Non-pigmented ciliary epithelial cell (primary cell): ENCODE measurements around the gene LHX3.
"Not testable (repeated sequence)": the region's sequence is repeated elsewhere in the genome, so short reads cannot be mapped to it uniquely, and the experiment has no call there.

Source experiments
- DNase-seq: peaks from one replicate; pipeline ENCODE4 v3.0.0-alpha.2; 2010; ENCODE audit warnings: low read depth

The LHX3 gene

DNA sequence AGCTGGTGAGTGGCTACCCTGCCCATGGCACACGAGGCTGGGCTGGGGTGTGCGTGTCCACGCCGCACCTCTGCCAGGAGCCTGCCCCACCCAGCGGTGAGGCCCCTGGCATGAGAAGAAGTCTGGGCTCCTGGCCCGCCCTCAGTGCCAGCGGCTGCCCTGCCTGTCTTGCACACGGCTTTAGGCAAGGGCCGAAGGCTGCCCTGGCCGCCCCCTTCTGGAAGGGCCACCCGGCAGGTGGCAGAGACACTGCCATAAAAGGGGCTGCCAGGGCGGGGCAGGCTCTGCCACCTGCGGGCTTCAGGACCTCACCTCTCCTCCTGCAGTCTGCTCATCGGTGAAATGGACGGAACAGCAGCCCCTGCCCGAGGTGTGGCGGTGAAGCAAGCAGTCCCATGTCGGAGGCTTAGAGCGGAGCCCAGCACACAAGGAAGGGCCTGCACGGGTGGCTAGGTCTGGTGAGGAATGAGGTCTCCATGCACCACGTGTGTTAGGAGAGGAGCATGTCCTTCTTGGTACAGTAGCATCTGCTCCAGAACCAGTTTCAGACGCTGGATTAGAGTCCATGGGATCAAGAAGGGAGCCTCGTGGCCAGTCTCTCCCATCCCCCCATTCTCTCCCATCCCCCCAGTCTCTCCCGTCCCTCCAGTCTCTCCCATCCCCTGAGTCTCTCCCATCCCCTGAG, 51.4 kb downstream of the LHX3 start:
- DNase-seq, result no peak

DNA sequence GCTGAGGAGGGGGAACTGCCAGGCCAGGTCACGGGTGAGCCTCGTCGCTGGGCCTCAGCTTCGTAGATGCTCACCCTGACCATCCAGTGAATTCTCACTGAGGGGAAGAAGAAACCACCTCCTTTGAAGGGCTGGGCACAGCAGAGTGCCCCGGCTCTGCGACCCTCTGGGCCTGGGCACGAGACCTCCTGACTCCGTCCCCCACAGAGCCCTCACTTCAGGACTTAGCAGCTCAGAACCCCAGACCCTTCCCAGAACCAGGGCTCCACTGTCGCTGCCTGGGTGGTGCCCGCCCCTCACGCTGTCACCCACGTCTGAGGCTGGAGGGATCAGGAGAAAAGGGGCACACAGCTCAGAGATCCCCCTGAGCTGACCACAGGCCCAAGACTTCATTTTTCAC, 52.0 kb downstream of the LHX3 start:
- no peak for DNase-seq

DNA sequence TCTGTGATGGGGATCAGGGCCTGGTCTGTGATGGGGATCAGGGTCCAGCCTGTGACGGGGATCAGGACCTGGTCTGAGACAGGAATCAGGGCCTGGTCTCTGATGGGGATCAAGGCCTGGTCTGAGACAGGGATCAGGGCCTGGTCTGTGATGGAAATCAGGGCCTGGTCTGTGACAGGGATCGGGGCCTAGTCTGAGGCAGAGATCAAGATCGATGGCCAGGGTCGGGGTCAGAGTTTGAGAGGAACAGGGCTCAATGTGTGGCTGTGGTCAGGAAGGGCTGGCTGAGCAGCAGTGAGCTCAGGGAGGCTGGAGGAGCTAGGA, 52.4 kb downstream of the LHX3 start:
- no peak for DNase-seq

DNA sequence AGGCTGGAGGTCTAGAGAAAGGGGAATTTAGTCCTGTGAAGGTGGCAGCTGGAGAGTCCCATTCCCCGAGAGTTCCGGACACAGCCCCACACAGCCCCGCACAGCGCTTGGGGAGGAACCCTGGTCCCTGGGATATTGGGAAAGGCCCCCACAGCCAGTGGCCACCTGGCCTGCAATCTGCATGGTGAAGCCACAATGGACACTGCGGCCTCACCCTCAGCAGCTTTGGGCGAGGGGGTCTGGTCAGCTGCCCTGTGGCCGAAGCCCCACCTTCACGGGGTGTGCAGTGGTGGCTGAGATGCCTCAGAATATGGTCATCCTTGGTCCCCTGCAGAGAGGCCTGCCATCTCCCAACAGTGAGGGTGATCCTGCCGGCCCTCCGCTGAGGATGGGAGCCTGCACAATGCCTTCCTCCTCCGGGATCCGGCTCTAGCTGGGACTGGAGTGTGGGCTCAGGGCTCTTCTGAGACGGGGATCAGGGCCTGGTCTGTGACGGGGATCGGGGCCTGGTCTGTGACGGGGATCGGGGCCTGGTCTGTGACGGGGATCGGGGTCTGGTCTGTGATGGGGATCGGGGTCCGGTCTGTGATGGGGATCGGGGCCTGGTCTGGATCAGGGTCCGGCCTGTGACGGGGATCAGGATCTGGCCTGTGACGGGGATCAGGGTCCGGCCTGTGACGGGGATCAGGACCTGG, 52.9 kb downstream of the LHX3 start:
- DNase-seq, result no peak

DNA sequence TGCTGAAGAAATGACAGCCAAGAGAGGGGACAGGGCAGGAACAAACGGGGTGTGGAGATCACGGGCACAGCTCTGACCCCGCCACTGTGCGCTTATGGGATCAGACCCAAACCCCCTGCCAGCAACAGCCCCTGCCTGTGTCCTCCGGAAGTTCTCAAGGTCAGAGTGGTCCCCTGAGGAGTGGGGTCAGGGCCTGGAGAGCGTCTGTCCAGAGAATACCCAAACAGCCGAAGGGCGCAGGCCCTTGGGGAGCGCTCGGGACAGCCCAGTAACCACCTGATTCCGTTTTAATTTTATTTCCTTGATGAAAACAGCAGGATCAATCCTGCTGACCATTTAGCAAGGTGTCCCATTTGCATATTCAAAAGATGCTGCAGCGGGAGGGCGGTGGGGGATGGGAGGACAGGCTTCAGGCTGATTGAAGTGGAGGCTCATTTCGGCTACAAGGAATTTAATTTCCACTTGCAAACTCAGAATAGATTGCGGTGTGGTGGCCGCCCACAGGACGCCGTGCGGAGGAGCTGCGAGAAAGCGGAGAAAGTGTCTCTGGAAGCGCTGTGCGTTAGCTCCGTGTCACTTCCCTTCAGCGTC, 53.6 kb downstream of the LHX3 start:
- no peak for DNase-seq

DNA sequence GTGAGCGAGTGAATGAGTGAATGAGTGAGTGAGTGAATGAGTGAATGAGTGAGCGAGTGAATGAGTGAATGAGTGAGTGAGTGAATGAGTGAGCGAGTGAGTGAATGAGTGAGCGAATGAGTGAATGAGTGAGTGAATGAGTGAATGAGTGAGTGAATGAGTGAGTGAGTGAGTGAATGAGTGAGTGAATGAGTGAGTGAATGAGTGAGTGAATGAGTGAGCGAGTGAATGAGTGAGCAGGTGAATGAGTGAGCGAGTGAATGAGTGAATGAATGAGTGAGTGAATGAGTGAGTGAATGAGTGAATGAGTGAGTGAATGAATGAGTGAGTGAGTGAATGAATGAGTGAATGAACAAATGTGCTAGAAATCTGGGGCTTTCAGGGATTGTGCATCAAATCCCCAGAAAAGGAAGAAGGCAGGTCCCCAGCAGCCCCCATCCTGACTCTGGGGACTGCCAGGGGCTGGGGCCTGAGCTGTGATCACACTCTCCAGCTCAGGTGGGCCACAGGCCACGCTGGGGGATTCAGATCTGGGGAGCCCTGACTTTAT, 54.2 kb downstream of the LHX3 start:
- not testable (repeated sequence) for DNase-seq

DNA sequence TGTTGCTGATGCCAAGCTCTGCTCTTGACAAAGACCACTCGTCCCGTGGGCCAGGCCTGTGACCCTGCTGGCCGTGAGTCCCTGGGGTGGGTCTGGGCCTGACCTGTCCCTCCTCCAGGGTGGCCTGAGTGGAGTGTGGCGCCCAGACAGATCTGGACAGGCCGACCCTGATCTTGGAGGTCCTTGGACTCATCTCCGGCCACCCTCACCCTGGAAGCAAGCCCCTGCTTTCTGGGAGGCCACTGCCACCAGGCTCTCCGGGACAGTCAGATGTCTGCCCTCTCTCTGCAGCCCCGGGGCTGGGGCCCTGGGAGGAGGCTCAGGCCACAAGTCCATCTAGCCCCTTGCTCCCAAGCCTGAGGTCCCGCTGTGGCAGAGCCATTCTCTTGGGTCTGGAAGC, 55.1 kb downstream of the LHX3 start:
- DNase-seq, result no peak

DNA sequence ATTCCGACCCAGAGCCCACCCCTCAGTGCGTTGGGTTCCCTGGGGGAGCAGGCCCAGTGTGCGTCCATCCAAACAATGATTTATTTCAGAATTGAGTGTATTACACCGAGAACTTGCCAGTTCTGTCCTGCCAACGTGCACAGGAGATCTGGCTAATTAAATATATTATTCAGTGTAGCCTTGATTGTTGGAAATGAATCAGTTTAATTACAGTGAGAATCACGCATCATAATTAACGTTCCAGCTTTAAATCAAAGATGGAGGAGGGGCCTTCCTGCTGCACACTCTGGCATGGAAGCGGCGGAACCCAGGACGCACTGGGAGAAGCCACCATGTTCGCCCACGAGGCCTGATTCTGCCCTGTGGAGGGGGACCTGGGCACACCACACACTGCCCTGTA, 55.6 kb downstream of the LHX3 start:
- no peak for DNase-seq

DNA sequence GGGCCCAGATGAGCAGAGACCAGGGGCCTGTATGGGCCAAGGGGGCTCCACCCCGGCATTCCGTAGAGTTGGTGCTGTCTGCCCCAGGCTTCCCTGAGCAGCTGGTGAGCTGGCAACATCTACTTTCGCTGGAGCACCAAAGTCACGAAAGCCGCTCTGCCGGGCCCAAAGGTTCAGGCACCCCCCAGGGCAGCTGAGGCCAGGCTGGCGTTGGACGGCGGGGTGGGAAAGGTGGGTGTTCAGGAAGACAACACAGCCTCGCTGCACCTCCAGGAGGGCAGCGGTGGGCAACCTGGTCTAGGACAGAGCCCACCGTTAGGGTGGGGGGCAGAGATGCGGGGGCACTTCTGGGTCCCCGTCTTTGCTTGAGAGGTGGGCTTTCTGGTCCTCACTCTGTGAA, 56.2 kb downstream of the LHX3 start:
- no peak for DNase-seq

DNA sequence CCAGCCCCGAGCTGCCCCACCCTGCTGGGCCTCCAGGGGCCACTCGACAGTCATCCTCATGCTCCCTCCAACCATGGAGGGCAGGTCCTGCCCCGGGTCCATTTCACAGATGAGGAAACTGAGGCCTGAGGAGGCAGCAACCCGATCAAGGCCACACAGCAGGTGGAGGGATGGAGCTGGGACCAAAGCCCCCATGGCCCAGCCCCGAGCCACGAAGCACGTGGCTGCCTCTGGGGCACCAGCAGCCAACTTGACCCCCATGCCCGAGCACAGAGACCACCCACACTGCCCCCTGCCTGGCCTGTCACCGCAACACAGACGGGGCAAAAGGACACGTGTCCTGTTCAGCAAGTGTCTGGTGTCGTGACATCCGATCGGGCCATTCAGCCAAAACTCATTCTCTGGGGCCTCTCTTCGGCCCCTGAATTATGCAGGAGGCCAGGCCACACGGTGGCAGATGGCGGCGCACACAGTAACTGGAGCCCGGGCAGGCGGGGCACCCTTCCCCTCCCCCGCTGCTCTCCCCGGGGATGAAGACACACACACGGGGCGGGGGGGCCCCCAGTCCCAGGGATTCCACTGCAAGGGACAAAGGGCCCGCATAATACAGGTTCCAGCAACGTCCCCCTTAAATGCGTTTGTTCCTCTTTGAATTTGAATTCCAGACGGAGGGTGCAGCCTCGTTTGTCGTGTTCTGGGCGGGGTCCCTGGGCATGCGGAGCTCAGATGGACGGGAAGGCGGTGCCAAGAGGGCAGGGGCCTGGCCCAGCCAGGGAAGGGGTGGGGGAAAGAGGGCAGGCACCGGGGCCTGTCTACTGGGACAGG, 56.8 kb downstream of the LHX3 start:
- DNase-seq, result no peak

DNA sequence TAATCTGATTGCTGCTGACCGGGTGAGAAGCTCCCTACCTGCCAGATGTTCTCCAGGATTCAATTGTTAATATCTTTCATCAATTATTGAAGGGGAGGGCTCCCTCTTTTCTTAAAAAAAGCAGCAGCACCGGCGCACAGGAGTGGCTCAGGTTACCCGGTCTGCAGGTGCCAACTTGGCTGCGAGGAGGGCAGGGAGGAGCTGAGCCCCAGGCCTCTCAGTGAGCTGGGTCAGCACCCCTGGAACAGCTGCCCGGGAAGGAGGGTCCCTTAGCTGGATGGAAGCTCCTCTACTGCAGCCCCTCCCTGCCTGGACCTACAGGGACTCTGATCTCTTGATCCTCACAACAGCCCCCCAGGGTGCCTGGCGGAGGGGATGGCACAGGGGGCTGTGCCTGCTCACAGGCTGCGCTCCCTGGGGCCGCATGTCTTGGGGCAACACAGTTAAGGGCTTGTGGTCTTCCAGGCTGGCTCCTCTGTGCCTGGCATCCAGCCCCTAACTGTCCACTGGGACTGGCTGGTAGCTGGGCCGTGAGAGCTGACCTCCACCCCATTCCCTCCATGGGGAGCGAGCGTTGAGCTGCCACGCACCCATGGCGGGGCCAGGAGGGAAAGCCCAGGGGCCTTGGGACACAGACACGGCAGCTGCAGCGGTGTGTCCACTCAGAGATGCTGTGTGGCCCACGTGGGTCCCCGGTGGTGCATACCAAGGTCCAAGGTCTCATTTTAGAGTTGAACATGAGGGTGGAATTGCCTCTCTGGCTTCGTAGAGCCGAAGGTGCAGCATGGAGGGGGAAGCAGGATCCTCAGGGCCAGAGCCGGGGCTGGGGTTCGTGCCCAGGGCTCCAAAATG, 57.7 kb downstream of the LHX3 start:
- no peak for DNase-seq
